Activated CD8-positive, alpha-beta T cell treated with anti-CD3 and anti-CD28 coated beads for 36 hours (primary cell): ENCODE measurements around the gene C1orf232. TPM values are rescaled to one million over a fixed set of nuclear protein-coding genes. Genes with fewer than 3 reads are reported as not detected.

Experiments
- ATAC-seq: fragments of 200-7000 bp; cut with Tn5 transposase; one replicate; pipeline ENCODE4 v1.10.0; 2021; ENCODE audit warnings: mild to moderate bottlenecking, moderate library complexity
- CTCF ChIA-PET: fragments of 350-600 bp; sonication (Branson Sonifier 250); formaldehyde crosslinking; loops from one replicate; lab custom pipeline; 2021; ENCODE audit warnings: antibody characterized with exemption; lab: Charles Lee
- POLR2A ChIA-PET: fragments of 350-600 bp; sonication (Branson Sonifier 250); formaldehyde crosslinking; loops from one replicate; lab custom pipeline; 2021; ENCODE audit warnings: antibody characterized with exemption; lab: Charles Lee
- DNase-seq: peaks from one replicate; pipeline ENCODE4 v3.0.0-alpha.2; 2020
- H3K27ac Mint-ChIP-seq: one replicate; pipeline ENCODE4 v1.8.0; 2021; ENCODE audit warnings: mild to moderate bottlenecking, mixed read lengths
- H3K27me3 Mint-ChIP-seq: one replicate; pipeline ENCODE4 v1.8.0; 2021; ENCODE audit warnings: mixed read lengths
- H3K36me3 Mint-ChIP-seq: one replicate; pipeline ENCODE4 v1.8.0; 2021; ENCODE audit warnings: low read depth, mixed read lengths
- H3K4me1 Mint-ChIP-seq: one replicate; pipeline ENCODE4 v1.8.0; 2021; ENCODE audit warnings: low read depth, mixed read lengths
- H3K4me3 Mint-ChIP-seq: one replicate; pipeline ENCODE4 v1.8.0; 2021; ENCODE audit warnings: mild to moderate bottlenecking, moderate library complexity, mixed read lengths
- H3K9me3 Mint-ChIP-seq: one replicate; pipeline ENCODE4 v1.8.0; 2021; ENCODE audit warnings: mixed read lengths
- CTCF ChIP-seq: fragments of 200-600 bp; IDR thresholded peaks from one replicate; pipeline ENCODE4 v1.8.0; 2022; ENCODE audit warnings: antibody characterized with exemption, mild to moderate bottlenecking
- intact Hi-C: fragments of 100-400 bp; cut with micrococcal nuclease; formaldehyde crosslinking; loops from one replicate; pipeline ENCODE4 v1.10.0; 2022
- total RNA-seq, 2 experiments: library from RNA; stranded (reverse); gene quantifications; one replicate each; pipeline ENCODE4 v1.2.3, GENCODE V29; 2021

C1orf232 gene
- total RNA-seq, 2 experiments from 2014 or later = not detected

- no peak for ATAC-seq
- Mint-ChIP-seq H3K36me3 (no peaks in the 10 kb centered on the region), H3K4me1 (peaks cover 5% of the 10 kb centered on the region), H3K27ac (no peak overlapping the region), H3K4me3 (no peak overlapping the region), H3K9me3 (no peaks in the 10 kb centered on the region), H3K27me3 (no peaks in the 10 kb centered on the region)
- TF ChIP-seq CTCF = no peak
- DNase-seq = no peak
- CTCF ChIA-PET = interaction anchor here (1.1 kb wide), 1 partner anchor 44 kb away, joined by 3 read pairs; no protein-coding TSS in a partner anchor
- POLR2A ChIA-PET = no interaction called here
- intact Hi-C loops = loop anchor here (10.0 kb wide), 1 partner anchor 114 kb away; no protein-coding TSS in a partner anchor
These were observed 19.9 kb downstream of the C1orf232 start for GRCh38 chr1:26148887-26149286.

- H3K27me3 Mint-ChIP-seq = no peaks in the 10 kb centered on the region
- DNase-seq = no peak
- H3K4me1 Mint-ChIP-seq = peaks cover 5% of the 10 kb centered on the region
- no peak overlapping the region for H3K4me3 Mint-ChIP-seq
- H3K9me3 Mint-ChIP-seq = no peaks in the 10 kb centered on the region
- no peak for ATAC-seq
- CTCF ChIA-PET = interaction anchor here (0.6 to 7.8 kb wide), 20 partner anchors 9 to 271 kb away, joined by 3 to 164 read pairs (median 9); partner anchors contain the start of genes C1orf232, PDIK1L and ZNF593
- intact Hi-C loops = loop anchor here (1.0 to 10.0 kb wide), 2 partner anchors 41 to 111 kb away; no protein-coding TSS in a partner anchor
- H3K36me3 Mint-ChIP-seq = no peaks in the 10 kb centered on the region
- POLR2A ChIA-PET = interaction anchor here (1.2 kb wide), 1 partner anchor 24 kb away, joined by 4 read pairs; no protein-coding TSS in a partner anchor
- no peak for TF ChIP-seq CTCF
- H3K27ac Mint-ChIP-seq = no peak overlapping the region
These were observed 22.8 kb downstream of the C1orf232 start for GRCh38 chr1:26145960-26146294.

- no peaks in the 10 kb centered on the region for H3K27me3 Mint-ChIP-seq
- TF ChIP-seq CTCF = peak; percentile 95
- peak; percentile 91 for DNase-seq
- ATAC-seq = peak; percentile 92
- intact Hi-C loops = loop anchor here (1.0 to 10.0 kb wide), 2 partner anchors 40 to 110 kb away; no protein-coding TSS in a partner anchor
- ChIA-PET POLR2A (interaction anchor here (0.6 to 1.2 kb wide), 3 partner anchors 11 to 225 kb away, joined by 3 to 4 read pairs (median 3); no protein-coding TSS in a partner anchor), CTCF (interaction anchor here (0.5 to 7.8 kb wide), 41 partner anchors 9 to 275 kb away, joined by 3 to 164 read pairs (median 6); partner anchors contain the start of genes C1orf232, CEP85, EXTL1 and PDIK1L)
- no peaks in the 10 kb centered on the region for H3K36me3 Mint-ChIP-seq
- H3K9me3 Mint-ChIP-seq = no peaks in the 10 kb centered on the region
- peaks cover 5% of the 10 kb centered on the region for H3K4me1 Mint-ChIP-seq
- no peak overlapping the region for H3K27ac Mint-ChIP-seq
- H3K4me3 Mint-ChIP-seq = no peak overlapping the region
These were observed 23.5 kb downstream of the C1orf232 start for GRCh38 chr1:26145041-26145959.

GRCh38 chr1:26142159-26142558, 26.6 kb downstream of the C1orf232 start:
- intact Hi-C loops = loop anchor here (10.0 kb wide), 1 partner anchor 107 kb away; no protein-coding TSS in a partner anchor
- POLR2A ChIA-PET = interaction anchor here (1.8 kb wide), 1 partner anchor 15 kb away, joined by 6 read pairs; no protein-coding TSS in a partner anchor
- DNase-seq (no peak), ATAC-seq (no peak)
- Mint-ChIP-seq H3K27ac (no peak overlapping the region), H3K9me3 (no peaks in the 10 kb centered on the region), H3K4me3 (no peak overlapping the region), H3K4me1 (peaks cover 19% of the 10 kb centered on the region), H3K36me3 (no peaks in the 10 kb centered on the region), H3K27me3 (no peaks in the 10 kb centered on the region)
- CTCF ChIA-PET = interaction anchor here (0.9 to 7.8 kb wide), 7 partner anchors 18 to 247 kb away, joined by 3 to 164 read pairs (median 6); partner anchors contain the start of gene ZNF593
- TF ChIP-seq CTCF = no peak
